ENCODE results near the gene P2RX1.

Gene P2RX1

DNA sequence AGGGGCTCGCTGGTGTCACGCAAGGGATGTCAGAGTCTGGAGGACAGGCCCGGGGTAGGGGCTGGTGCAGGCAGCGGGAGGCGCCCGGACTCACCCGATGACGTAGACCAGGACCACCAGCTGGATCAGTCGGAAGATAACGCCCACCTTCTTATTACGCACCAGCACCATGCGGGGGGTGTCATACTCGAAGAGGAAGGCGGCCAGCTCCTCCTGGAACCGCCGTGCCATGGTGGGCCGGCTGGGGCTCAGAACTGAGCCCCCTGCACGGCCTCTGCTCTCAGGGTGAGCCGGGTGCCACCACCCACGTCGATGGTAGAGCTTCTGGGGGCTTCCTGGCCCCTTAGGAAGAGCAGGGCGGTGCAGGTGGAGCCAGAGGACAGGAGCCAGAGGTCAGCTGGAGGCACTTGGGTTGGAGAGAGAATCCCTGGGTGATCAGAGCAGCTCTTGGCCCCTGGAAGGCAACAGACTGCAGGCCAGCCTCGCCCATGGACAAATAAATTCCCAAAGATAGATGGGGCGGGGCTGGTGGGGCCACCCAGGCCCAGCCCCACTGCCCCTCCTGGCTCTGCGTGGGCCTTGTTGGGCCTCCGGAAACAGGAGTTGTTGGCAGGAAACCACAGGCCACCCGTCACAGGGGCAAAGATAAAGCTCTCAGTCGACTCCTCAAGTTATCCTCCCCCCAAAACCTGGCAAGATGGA is at the start of gene P2RX1:
TSS of gene P2RX1 (minus strand) at position 471 of the 702 bp plus-strand sequence. CDS start at position 231, 240 bp downstream.
- in situ Hi-C loops (cut with HindIII; ENCODE audit: low sequenced_read_pairs), result no loop called here

DNA sequence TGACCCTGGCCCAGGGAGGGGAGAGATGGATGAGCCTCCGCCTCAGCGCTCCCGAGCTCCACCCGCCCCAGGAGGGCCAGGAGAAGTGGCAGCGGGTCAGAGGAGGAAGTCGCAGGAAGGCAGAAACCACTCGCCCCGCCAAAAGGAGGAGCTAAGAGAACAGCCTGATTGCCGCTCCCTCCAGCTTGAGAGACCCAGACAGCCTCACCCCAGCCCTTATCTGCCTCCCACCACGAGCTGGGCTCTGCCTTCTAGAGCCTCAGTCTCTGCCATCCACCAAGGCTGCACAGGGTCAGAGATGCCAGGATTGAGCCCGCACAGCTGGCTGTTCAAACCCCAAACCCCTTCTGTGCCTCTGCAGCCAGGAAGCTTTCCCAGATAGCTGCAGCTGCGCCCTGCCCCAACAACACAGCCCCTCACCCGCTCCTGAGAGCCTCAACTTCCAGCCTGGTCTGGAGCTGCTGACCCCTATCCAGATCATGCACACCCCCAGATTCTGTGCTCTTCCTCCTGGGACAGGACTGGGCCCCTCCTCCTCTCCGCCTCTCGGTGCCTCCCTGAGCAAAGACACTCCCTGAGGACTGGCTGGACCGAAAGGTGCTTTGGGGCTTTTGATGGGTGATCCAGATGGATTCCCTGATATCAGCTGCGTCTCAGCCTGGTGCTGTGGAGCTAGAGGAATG is 49.0 kb upstream of the P2RX1 start:
- in situ Hi-C loops (cut with HindIII; ENCODE audit: low sequenced_read_pairs), result loop anchor here (5.0 kb wide), 1 partner anchor 87 kb away; no protein-coding TSS in a partner anchor

DNA sequence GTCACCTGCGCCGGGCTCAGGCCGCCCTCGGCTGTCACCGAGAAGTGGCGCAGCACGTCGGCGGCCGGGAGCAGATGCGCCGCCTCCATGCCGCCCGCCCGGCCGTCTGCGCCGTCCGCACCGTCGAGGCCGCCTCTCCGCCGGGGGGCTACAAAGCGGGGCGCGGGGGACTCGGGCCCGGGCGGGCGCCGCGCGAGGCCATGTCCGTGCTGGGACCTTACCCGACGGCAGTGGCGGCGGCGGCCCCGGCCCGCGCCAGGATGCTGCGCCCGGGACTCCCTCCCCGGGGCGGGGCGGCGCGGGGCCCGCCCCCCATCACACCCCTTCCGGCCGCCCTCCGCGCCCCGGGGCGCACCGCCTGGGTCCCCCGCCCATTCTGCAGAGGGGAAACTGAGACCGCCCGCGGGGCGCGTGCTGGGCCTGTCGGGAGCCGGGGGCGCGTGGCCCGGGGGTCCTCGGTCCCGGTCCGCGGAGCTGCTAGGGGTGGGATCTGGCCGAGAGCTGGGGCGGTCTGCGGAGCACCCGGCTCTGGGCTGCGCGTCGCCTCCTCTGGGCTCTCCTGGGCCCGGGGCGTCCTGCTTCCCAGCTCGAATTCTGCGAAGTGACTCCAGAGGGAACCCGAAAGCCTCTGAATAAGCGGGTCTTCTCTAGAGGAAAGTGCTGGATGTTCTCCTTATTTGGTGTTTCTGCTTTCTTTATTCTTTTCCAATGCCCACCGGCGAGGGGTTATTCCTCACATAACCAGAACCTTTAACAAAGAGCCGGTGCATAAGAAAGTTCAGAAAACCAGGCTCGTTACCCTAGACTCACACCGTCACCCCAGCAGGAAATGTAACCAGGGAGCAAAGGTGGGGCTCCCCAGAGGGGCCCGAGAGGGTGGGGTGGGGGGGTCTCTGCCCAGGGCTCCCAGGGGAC is 48.2 kb upstream of the P2RX1 start, which contains the start of gene ATP2A3:
TSS of gene ATP2A3 (minus strand) at position 235 of the 915 bp plus-strand sequence. CDS start at position 89, 146 bp downstream.
- in situ Hi-C loops (cut with HindIII; ENCODE audit: low sequenced_read_pairs), result loop anchor here (5.0 kb wide), 1 partner anchor 88 kb away; no protein-coding TSS in a partner anchor

DNA sequence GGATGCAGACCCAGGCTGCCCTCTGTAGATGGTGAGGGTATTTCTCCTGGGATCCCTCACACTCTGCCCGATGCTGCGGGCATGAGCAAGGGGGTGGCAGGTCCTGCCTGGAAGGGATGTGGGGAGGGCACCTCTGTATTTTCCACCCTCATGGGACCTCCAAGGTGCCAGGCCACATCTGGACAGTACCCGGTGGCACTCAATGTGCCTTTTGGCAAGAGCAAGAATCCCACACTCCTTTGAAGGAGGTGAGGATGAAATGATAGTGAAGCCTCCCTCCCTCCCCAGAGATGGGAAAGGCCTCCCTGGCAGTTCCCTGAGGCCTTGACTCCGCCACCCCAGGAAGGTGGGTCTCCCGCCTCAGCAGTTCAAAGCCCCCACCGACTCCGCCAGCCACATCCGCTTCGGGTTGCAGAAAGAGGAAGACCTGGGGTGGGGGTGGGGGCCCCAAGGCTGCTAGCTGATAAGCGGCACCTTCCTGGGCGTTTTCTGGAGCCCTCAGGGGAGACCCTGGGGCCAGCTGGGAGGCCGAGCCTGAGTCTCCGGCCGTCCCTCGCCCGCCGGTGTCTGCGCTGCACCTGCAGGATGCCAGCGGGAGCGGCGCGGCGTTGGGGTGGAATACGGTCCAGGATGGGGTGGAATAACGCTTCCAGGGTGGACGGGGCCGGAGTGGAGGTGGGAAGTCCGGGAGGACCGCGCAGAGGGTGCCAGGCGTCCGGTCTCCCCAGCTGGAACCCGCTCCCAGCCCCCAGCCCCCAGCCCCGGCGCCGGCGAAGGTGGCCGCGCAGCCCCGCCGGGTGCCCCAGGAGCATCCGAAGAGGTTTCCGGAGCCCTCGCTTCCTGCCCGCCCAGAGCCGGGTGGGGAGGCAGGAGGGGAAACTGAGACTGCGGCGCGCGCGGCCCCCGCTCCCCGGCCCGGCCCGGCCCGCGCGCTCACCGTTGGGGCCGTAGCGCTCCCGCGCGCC is 47.3 kb upstream of the P2RX1 start:
- in situ Hi-C loops (cut with HindIII; ENCODE audit: low sequenced_read_pairs), result no loop called here

DNA sequence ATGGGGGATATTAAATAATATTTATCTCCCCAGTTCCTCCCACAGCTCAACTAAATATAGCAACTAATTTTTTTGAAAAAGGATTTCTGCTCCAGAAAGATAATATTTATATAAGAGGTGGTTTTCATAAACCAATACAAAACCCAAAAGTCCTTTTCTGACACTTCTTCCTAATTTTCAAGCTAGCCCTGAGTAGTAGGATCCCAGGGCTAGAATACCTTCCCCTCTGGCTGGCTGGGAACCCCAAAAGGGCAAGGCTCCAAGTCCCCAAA is 46.6 kb upstream of the P2RX1 start:
- in situ Hi-C loops (cut with HindIII; ENCODE audit: low sequenced_read_pairs), result no loop called here

DNA sequence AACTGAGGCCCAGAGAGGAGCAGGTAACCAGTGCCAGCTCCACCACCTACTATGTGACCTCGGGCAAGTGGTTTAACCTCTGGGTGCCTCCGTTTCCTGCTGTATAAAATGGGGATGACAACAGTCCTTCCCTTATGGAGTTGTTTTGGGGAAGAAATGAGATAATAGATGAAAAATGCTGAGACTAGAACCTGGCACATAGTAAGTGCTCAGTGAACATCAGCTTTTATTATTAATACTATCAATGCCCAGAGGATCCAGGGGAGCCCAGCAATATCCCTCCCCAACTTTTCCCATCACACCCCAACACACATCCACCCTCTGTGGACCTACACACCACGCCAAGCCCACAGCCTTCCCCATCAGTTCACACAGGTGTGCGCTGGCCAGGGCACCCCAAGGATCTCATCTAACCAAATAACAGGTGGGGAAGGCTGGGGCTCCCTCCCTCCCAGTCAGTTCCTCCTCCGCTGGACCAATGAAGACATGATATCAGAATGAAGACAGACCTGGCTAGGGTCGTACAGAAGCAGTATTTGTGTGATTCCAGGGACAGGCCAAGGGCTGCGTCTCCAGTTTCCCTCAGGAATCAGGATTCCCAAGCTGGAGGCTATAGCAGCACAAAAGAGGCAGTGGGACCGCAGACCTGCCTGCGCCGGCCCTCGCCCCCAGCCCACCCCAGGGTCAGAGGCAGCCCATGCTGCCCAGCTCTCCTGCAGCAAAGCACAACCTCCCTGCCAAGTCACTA is 46.1 kb upstream of the P2RX1 start:
- in situ Hi-C loops (cut with HindIII; ENCODE audit: low sequenced_read_pairs), result no loop called here

DNA sequence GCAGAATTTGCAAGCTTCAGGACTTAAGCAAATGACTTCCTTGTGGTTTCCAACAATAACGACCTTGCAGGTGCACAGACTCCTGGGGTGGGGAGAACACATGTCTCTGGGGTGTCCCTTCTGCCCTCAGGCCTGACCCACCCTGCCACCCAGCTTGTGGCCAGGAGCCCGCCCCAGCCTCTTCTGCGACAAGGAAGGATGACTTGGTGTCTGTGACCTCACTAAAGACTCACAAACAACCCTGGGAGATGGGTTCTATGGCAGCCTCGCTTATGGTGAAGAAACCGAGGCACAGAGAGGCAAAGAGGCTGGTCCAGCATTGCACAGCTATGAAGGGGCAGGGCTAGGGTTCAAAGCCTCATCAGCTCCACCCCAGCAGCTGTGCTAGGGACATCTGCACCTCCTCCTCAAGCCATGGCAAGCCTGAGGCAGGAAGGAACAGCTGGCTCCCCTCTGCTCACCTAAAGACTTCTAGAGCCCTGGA is 45.3 kb upstream of the P2RX1 start:
- in situ Hi-C loops (cut with HindIII; ENCODE audit: low sequenced_read_pairs), result no loop called here

DNA sequence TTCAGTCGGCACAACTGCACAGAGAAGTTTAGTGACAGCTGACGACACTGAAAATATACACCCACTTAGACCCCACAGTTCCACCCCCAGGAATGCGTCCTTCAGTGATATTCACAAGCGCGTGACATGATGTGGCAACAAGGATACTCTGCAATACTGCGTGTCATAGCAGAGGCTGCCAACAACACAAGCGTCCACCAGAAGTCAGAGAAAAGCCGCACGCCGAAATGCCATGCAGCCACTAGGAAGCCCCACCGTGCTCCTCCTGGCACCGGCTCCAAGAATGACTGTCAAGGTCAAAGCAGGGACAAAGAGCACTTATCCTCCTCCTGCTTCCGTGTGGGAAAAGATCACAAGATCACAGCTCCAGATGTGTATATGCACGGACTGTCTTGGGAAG is 44.5 kb upstream of the P2RX1 start:
- in situ Hi-C loops (cut with HindIII; ENCODE audit: low sequenced_read_pairs), result no loop called here

DNA sequence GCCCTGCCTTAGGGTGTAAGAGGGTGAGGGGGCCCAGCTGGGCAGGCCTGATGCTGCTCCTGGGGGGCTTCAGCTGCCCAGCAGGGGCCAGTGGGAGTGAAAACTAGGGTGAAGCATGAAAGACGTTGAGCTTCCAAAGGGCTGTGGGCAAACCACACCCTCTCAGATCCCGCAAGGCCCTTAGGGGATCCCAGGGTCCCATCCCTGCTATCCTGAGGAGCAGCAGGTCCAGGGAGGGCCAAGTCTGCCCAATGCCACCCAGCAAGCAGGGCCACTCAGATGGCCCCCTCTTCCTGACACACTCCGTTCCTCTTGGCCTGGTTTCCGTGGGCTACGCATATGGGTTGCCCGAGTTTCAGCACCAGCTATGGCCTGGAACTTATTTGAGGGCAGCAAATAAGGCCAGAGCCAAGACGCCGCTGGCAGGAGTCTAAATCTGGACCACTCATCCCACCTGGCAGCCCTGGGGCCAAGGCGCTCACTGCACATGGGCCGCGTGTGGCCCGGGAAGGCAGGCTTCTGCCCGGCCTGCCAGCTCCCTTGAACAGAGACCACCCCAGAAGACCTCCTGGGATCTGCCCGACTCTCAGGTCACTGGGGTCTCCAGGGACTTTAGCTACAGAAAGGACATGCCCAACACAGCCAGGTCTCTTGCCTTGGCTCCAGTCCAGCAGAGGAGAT is 43.8 kb upstream of the P2RX1 start:
- in situ Hi-C loops (cut with HindIII; ENCODE audit: low sequenced_read_pairs), result loop anchor here (5.0 kb wide), 3 partner anchors 47 to 103 kb away; no protein-coding TSS in a partner anchor

DNA sequence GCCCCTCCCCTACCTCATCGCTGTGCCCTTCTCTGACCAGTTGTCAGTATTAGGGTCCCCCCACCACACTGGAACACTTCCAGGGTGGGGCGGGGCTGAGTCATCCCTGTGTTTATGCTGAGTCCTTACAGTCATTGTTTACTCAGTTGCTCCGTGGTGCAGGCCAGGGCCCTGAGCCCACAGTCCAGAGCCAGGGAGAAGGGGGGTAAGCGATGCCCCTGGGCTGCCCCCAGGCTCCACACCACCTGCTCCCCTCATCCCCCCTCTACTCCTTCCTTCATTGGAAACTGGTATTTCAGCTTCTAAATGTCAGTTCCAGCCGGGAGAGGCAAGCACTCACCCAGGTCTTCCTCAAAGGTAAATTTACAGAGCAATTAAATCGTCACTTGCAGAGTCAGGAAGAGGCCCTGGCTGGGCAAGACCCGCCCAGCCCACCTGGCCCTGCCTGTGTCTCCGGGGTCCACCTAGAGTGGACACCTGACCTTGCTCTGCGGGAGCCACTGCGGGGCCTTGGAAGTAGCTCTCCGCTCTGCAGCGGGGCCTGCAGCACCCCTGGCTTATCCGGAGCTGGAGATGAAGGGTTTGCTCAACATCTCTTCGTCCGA is 43.1 kb upstream of the P2RX1 start:
- in situ Hi-C loops (cut with HindIII; ENCODE audit: low sequenced_read_pairs), result loop anchor here (5.0 kb wide), 3 partner anchors 48 to 102 kb away; no protein-coding TSS in a partner anchor

DNA sequence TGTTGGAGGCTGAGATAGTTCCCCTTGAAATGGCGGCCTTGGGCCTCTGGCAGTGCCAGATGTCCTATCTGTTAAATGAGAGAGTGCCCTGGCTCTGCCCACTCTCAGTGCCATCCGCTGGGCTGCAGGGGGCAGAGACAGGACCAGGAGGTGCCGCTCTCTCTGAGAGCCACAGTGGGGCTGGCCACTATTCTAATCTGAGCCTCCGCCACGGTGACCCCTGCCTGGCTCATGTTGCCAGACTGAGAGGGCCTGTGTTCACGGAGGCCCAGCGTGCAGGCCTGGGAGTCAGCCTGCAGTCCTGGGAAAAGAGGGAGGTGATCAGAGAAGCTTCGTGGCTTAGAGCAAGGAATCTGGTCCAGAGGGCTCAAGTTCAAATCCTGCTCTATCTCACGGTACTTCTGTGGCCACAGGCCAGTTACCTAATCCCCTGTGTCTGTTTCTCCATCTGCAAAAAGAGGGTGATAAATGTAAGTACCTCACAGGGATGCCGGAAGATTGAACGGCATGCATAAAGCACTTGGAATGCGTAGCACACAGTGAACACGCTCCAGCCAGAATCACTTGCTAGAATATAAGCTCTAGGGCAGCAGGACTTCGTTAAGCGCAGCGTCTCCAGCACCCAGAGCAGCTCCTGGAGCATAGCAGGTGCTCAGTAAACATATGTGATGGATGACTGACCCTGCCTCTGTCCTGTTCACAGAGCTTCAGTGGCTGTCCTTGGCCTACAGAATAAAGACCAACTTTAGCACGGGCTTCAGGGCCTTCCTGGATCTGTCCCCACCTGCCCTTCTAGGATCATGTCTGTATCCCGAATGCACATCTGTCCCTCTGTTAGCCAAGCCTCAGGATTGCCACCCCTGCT is 41.7 kb upstream of the P2RX1 start:
- in situ Hi-C loops (cut with HindIII; ENCODE audit: low sequenced_read_pairs), result loop anchor here (5.0 kb wide), 3 partner anchors 49 to 101 kb away; no protein-coding TSS in a partner anchor

DNA sequence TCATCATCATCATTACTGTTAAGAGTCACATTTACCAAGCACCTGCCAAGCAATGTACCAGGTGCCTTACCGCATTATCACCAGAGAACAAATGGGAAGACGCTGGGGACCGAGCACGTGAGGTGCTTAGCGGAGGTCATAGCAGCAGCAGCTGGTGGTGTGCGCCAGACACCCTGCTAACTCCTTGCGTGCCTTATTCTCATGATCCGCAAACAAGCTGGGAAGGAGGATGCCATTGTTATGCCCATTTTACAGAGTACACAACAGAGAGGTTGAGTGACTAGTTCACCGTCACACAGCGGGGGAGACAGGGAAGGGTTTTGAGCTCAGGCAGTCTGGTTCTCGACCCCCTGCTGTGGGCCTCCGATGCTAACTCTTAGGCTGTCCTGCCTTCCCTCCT is 40.7 kb upstream of the P2RX1 start:
- in situ Hi-C loops (cut with HindIII; ENCODE audit: low sequenced_read_pairs), result loop anchor here (5.0 kb wide), 3 partner anchors 50 to 100 kb away; no protein-coding TSS in a partner anchor

DNA sequence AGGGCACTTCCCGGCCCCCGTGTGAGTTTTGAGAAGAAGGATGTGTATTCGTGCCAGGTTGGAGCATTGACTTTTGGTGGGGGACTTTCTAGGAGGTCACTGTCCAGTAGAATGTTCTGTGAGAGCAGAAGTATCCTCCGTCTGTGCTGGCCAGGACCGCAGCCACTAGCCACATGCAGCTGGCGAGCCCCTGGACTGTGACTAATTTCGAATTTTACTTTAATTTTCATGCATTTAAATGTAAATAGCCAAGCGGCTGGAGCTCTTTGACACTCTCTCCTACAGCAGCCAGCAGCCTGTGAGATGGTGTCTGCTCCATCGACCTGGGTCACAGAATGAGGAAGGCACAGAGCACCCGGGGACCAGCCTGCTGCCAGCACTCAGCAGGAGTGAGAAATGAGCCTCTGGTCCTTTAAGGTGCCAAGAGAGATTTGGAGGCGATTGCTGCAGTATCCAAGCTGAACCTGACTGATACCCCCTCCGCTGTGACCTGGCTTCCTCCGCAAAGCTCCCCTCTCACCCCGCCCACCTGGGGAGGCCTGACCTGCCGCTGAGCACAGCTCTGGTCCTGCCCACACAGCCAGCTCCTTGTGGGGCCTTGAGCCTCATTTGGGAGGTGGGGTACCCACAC is 40.2 kb upstream of the P2RX1 start:
- in situ Hi-C loops (cut with HindIII; ENCODE audit: low sequenced_read_pairs), result loop anchor here (5.0 kb wide), 3 partner anchors 49 to 99 kb away; no protein-coding TSS in a partner anchor

DNA sequence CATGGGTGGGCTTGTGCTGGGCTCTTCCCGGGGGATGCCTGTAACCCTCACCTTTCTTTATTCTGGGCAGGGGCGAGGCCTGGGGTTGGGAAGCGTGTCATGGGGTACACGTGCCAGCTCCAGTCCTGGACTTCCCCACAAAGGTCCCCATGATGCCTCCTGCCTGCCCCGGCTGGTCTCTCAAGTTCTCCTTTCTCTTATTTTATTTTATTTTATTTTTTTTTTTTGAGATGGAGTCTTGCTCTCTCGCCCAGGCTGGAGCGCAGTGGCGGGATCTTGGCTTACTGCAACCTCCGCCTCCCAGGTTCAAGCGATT is 39.4 kb upstream of the P2RX1 start:
- in situ Hi-C loops (cut with HindIII; ENCODE audit: low sequenced_read_pairs), result loop anchor here (5.0 kb wide), 3 partner anchors 48 to 98 kb away; no protein-coding TSS in a partner anchor

DNA sequence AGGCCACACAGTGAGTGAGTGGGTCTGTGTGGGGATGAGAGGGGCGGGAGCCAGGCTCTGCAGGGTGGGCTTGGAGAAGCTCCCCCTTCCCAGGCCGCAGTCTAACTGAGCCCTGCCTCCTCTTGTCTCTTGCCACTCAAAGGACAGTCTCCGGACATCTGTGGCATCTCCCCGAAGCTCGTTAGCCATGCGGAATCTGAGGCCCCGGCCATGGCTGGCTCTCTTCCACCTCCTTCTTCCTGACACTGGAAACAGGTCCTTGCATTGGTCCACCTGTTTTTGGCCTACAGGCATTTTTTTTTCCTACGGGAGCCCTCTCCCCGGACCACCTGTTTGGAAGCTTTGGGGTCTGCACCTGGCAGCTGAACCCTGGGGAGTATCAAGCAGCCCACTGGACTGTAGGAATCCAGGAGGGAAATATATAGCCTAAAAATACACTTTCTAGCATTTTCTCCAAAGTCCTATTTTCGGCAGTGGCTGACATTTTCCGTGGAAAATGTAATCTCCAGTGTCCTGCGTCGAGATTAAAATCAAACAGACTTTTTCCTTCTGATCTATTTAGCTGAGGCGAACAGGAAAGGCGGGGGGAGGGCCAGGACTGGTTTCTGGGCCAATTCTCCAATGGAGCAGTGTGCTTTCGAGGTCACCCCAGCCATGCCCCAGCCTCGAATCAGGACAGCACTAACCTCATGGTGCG is 38.9 kb upstream of the P2RX1 start:
- in situ Hi-C loops (cut with HindIII; ENCODE audit: low sequenced_read_pairs), result loop anchor here (5.0 kb wide), 3 partner anchors 48 to 98 kb away; no protein-coding TSS in a partner anchor

DNA sequence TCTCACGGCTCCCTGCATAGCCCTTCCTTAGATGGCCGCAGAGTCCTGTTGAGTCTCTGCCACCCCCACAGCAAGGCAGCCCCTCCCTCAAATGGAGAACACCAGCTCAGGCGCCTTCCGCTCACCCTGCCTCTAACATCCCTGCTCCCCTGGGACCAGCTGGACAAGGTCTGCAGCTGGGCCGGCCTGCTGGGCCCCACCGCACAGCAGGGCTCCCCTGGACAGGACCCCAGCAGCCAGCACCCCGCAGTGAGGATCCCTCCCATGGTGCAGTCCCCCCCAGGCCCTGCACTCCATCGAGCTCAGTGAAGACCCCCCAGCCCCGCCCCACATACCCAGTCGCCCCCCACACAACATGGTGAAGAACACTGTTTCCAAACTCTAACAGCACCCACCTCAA is 37.8 kb upstream of the P2RX1 start:
- in situ Hi-C loops (cut with HindIII; ENCODE audit: low sequenced_read_pairs), result no loop called here

All from endothelial cell of hepatic sinusoid (primary cell).